Retinal pigment epithelial cell (primary cell): ENCODE results near the gene CYTH4.
"Not testable (repeated sequence)": the region's sequence is repeated elsewhere in the genome, so short reads cannot be mapped to it uniquely, and the experiment has no call there.

Source experiments
- DNase-seq: peaks from one replicate; pipeline ENCODE4 v3.0.0-alpha.2; 2010; ENCODE audit warnings: low read depth
- H3K4me3 ChIP-seq: 2 replicates; pipeline ENCODE4 v1.5.1; 2011; ENCODE audit warnings: mild to moderate bottlenecking, low read length, control low read depth, moderate library complexity
- TF ChIP-seq, protein P1 (sequence below): conservative IDR thresholded peaks from 2 replicates; pipeline ENCODE4 v1.5.1; 2011; ENCODE audit warnings: low read depth, low read length, control low read depth, inconsistent platforms

Gene CYTH4

GRCh38 chr22:37244114-37244921 lies 38.0 kb upstream of the CYTH4 start, which contains the start of gene RAC2:
RAC2 (minus strand) TSS chr22:37244269; CDS start chr22:37244148, 121 bp downstream.
- peak within 1 kb of the TSS; percentile 36 for H3K4me3 ChIP-seq
- TF ChIP-seq, protein P1, sequence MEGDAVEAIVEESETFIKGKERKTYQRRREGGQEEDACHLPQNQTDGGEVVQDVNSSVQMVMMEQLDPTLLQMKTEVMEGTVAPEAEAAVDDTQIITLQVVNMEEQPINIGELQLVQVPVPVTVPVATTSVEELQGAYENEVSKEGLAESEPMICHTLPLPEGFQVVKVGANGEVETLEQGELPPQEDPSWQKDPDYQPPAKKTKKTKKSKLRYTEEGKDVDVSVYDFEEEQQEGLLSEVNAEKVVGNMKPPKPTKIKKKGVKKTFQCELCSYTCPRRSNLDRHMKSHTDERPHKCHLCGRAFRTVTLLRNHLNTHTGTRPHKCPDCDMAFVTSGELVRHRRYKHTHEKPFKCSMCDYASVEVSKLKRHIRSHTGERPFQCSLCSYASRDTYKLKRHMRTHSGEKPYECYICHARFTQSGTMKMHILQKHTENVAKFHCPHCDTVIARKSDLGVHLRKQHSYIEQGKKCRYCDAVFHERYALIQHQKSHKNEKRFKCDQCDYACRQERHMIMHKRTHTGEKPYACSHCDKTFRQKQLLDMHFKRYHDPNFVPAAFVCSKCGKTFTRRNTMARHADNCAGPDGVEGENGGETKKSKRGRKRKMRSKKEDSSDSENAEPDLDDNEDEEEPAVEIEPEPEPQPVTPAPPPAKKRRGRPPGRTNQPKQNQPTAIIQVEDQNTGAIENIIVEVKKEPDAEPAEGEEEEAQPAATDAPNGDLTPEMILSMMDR, result no peak
- DNase-seq, result no peak

GRCh38 chr22:37244922-37245722 lies 37.2 kb upstream of the CYTH4 start:
- DNase-seq, result no peak
- no peak overlapping the region for H3K4me3 ChIP-seq
- TF ChIP-seq, protein P1, result no peak

GRCh38 chr22:37245740-37246139 lies 36.6 kb upstream of the CYTH4 start:
- TF ChIP-seq, protein P1, result no peak
- H3K4me3 ChIP-seq, result no peak overlapping the region
- DNase-seq, result no peak

DNA sequence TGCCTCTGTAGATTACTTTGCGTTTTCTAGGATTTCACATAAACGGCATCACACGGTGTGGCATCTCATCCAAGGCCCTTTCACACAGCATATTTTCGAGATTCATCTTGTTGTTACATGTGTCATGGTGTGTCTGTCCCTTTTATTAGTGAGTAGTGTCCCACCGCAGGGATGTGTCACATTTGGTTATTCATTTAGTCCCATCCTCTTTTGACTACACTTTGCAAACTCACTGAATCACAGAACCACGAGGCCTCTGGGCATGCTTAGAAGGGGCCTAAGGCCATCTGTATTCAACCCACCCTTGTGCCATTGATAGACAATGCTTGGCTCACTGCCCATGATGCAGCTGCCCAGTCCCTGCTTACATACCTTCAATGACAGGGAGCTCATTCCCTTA lies 34.1 kb upstream of the CYTH4 start:
- DNase-seq, result no peak
- TF ChIP-seq, protein P1, result no peak
- no peak overlapping the region for H3K4me3 ChIP-seq

DNA sequence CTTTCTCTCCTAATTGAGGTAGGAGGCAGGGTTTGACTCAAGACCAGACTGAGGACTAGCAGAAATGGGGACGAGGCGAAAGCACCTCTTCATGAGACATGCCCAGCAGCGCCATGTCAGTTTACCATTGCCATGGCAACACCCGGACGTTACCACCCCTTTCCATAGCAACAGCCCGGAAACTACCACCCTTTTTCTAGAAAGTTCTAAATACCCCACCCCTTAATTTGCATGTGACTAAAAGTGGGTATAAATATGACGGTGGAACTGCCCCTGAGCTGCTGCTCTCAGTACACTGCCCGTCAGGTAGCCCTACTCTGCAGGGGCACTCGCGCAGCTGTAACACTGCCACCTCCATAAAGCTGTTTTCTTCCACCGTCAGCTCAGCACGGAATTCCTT lies 32.3 kb upstream of the CYTH4 start:
- no peak for DNase-seq
- no peak overlapping the region for H3K4me3 ChIP-seq
- TF ChIP-seq, protein P1, result no peak

DNA sequence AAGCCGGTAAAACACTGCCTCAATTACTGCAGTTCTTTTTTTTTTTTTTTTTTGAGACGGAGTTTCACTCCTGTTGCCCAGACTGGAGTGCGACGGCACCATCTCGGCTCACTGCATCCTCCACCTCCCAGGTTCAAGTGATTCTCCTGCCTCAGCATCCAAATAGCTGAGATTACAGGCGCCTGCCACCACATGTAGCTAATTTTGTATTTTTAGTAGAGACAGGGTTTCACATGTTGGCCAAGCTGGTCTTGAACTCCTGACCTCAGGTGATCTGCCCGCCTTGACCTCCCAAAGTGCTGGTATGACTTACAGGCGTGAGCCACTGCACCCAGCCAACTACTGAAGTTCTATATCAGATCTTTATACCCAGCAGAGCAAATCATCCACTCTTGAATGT lies 30.5 kb upstream of the CYTH4 start:
- not testable (repeated sequence) for H3K4me3 ChIP-seq, DNase-seq

- no peak for DNase-seq
- TF ChIP-seq, protein P1, result peak; percentile 27
- no peak overlapping the region for H3K4me3 ChIP-seq
Observed at GRCh38 chr22:37253126-37253660, 29.1 kb upstream of the CYTH4 start.
